HCT116 (cell line): Measurements from ENCODE around the gene BANF1. TPM values are rescaled to one million over a fixed set of nuclear protein-coding genes. Genes with fewer than 3 reads are reported as not detected.
A peak's percentile ranks its signal among the peaks of the same experiment; 100 is the strongest.

Experiments used
- ATAC-seq: fragments of 200-7000 bp; cut with Tn5 transposase; 2 replicates; pipeline ENCODE4 v1.9.1; 2020; ENCODE audit warnings: mild to moderate bottlenecking, moderate library complexity
- BruUV-seq: library from RNA; stranded (reverse); fragments of 400-500 nt; replicated peaks from 2 replicates; lab custom pipeline; 2021; lab: Mats Ljungman, UMichigan
- CTCF ChIA-PET: fragments of 300-600 bp; sonication (Branson Sonifier 250); formaldehyde crosslinking; loops from one replicate; lab custom pipeline; 2021; ENCODE audit warnings: antibody characterized with exemption; lab: Charles Lee
- POLR2A ChIA-PET: fragments of 300-600, 350-600 bp; sonication (Branson Sonifier 250); formaldehyde crosslinking; loops from one replicate; lab custom pipeline; 2021; ENCODE audit warnings: antibody characterized with exemption; lab: Charles Lee
- RAD21 ChIA-PET, 2 experiments: fragments of 300-600 bp; sonication (Branson Sonifier 250); formaldehyde crosslinking; loops; one replicate each; lab custom pipeline; 2023; ENCODE audit warnings: low total read pairs in 2 of 2; ENCODE audit not compliant: uncharacterized antibody in 2 of 2, unreplicated experiment in 2 of 2, low non-redundant PET in 1 of 2; lab: Charles Lee
- DNase-seq: peaks from one replicate; pipeline ENCODE4 v3.0.0-alpha.2; 2010; ENCODE audit warnings: low read depth, low spot score
- H2AFZ ChIP-seq: fragments of 200-600 bp; shearing (Covaris generic), sonication (generic); 2 replicates; pipeline ENCODE4 v1.6.1; 2017; ENCODE audit warnings: low read depth, mixed run types, mixed read lengths, antibody characterized with exemption, low read length; ENCODE audit not compliant: poor library complexity, severe bottlenecking
- H3K27ac ChIP-seq: 2 replicates; pipeline ENCODE4 v1.5.1; 2012; ENCODE audit warnings: low read depth, low read length
- H3K27me3 ChIP-seq: fragments of 200-600 bp; sonication (generic); 2 replicates; pipeline ENCODE4 v1.6.1; 2016; ENCODE audit warnings: mixed run types, low read length, mixed read lengths; ENCODE audit not compliant: insufficient read depth
- H3K36me3 ChIP-seq, 2 experiments: fragments of 200-500 bp in 1 of 2; fragments of 200-600 bp in 1 of 2; sonication (Bioruptor generic) in 1 of 2; sonication (generic) in 1 of 2; 2 replicates each; pipeline versions ENCODE4 v1.5.1 to v1.6.1; 2014 to 2016; ENCODE audit warnings: low read length in 2 of 2, inconsistent platforms in 1 of 2, mixed read lengths in 1 of 2, mixed run types in 1 of 2; ENCODE audit not compliant: insufficient read depth in 2 of 2, control insufficient read depth in 1 of 2
- H3K4me1 ChIP-seq, 2 experiments: fragments of 200-600 bp in 1 of 2; sonication (generic) in 1 of 2; 2 replicates each; pipeline versions ENCODE4 v1.5.1 to v1.6.1; 2012 to 2017; ENCODE audit warnings: low read length in 2 of 2, inconsistent platforms in 1 of 2, mild to moderate bottlenecking in 1 of 2, mixed read lengths in 1 of 2, mixed run types in 1 of 2, moderate library complexity in 1 of 2; ENCODE audit not compliant: insufficient read depth in 2 of 2, control insufficient read depth in 1 of 2
- H3K4me2 ChIP-seq: fragments of 200-600 bp; sonication (generic); 2 replicates; pipeline ENCODE4 v1.6.1; 2017; ENCODE audit warnings: mixed run types, low read length, mixed read lengths
- H3K4me3 ChIP-seq, 2 experiments: fragments of 200-600 bp in 1 of 2; sonication (generic) in 1 of 2; replicated peaks in 1 of 2; 2 replicates each; pipeline ENCODE4 v1.5.1; 2011 to 2016; ENCODE audit warnings: low read length in 2 of 2, control low read depth in 1 of 2, low read depth in 1 of 2, mild to moderate bottlenecking in 1 of 2, mixed read lengths in 1 of 2, mixed run types in 1 of 2
- H3K79me2 ChIP-seq: fragments of 200-600 bp; sonication (generic); 2 replicates; pipeline ENCODE4 v1.6.1; 2017; ENCODE audit warnings: mild to moderate bottlenecking, mixed run types, low read length, moderate library complexity, mixed read lengths; ENCODE audit not compliant: insufficient read depth
- H3K9ac ChIP-seq: fragments of 200-600 bp; sonication (generic); 2 replicates; pipeline ENCODE4 v1.6.1; 2016; ENCODE audit warnings: low read length, mixed read lengths
- H3K9me2 ChIP-seq: fragments of 200-600 bp; sonication (generic), shearing (Covaris generic); 2 replicates; pipeline ENCODE4 v1.6.1; 2017; ENCODE audit warnings: mixed run types, mild to moderate bottlenecking, moderate library complexity; ENCODE audit not compliant: insufficient read depth
- H3K9me3 ChIP-seq, 2 experiments: fragments of 200-500 bp in 1 of 2; fragments of 200-600 bp in 1 of 2; sonication (Bioruptor generic) in 1 of 2; sonication (generic) in 1 of 2; 2 replicates each; pipeline ENCODE4 v1.6.1; 2014 to 2017; ENCODE audit warnings: low read length in 2 of 2, mixed read lengths in 2 of 2, inconsistent platforms in 1 of 2, low read depth in 1 of 2, mild to moderate bottlenecking in 1 of 2, mixed run types in 1 of 2, moderate library complexity in 1 of 2; ENCODE audit not compliant: control insufficient read depth in 1 of 2, insufficient read depth in 1 of 2
- H4K20me1 ChIP-seq: fragments of 200-600 bp; sonication (generic), shearing (Covaris generic); 2 replicates; pipeline ENCODE4 v1.6.1; 2017; ENCODE audit warnings: mixed run types, mild to moderate bottlenecking, moderate library complexity; ENCODE audit not compliant: insufficient read depth
- CBX3 ChIP-seq: IDR thresholded peaks from 2 replicates; pipeline ENCODE4 v1.6.1; 2012; ENCODE audit warnings: low read depth
- CEBPB ChIP-seq: IDR thresholded peaks from 2 replicates; pipeline ENCODE4 v1.6.1; 2012; ENCODE audit warnings: low read depth
- EZH2phosphoT487 ChIP-seq: fragments of 200-600 bp; IDR thresholded peaks from 2 replicates; pipeline ENCODE4 v1.6.1; 2018; ENCODE audit warnings: antibody characterized with exemption, borderline replicate concordance
- POLR2A ChIP-seq: IDR thresholded peaks from 2 replicates; pipeline ENCODE4 v1.7.0; 2011; ENCODE audit warnings: borderline replicate concordance; ENCODE audit not compliant: insufficient read depth, insufficient read length; ENCODE audit errors: extremely low read depth
- POLR2AphosphoS5 ChIP-seq: IDR thresholded peaks from 2 replicates; pipeline ENCODE4 v1.6.1; 2011; ENCODE audit warnings: mild to moderate bottlenecking, low read depth, low read length, moderate library complexity
- TCF7L2 ChIP-seq: IDR thresholded peaks from 2 replicates; pipeline ENCODE4 v1.7.0; 2011; ENCODE audit warnings: borderline replicate concordance, inconsistent platforms; ENCODE audit not compliant: insufficient read depth, insufficient read length; ENCODE audit errors: extremely low read depth
- YY1 ChIP-seq: IDR thresholded peaks from 2 replicates; pipeline ENCODE4 v1.6.1; 2011; ENCODE audit warnings: low read length, low read depth, moderate library complexity, mild to moderate bottlenecking; ENCODE audit not compliant: insufficient replicate concordance; ENCODE audit errors: extremely low read depth
- ZBTB33 ChIP-seq: IDR thresholded peaks from 2 replicates; pipeline ENCODE4 v1.6.1; 2011; ENCODE audit warnings: mild to moderate bottlenecking, low read length, moderate library complexity; ENCODE audit not compliant: insufficient replicate concordance; ENCODE audit errors: extremely low read depth
- ZFX ChIP-seq: fragments of 450-650 bp; IDR thresholded peaks from 2 replicates; pipeline ENCODE4 v1.6.1; 2017
- ZNF274 ChIP-seq: fragments of 200-500 bp; sonication (Bioruptor generic); IDR thresholded peaks from 2 replicates; pipeline ENCODE4 v1.6.1; 2014; ENCODE audit warnings: mild to moderate bottlenecking, low read depth, low read length, inconsistent platforms
- intact Hi-C: fragments of 100-400 bp; cut with micrococcal nuclease; formaldehyde crosslinking; loops from 2 replicates; pipeline ENCODE4 v1.10.0; 2022
- total RNA-seq: library from RNA; stranded (reverse); gene quantifications from one replicate; pipeline ENCODE4 v1.2.1, GENCODE V29; 2021; ENCODE audit not compliant: unreplicated experiment
- TF ChIP-seq, protein P1 (sequence below): IDR thresholded peaks from 2 replicates; pipeline ENCODE4 v1.6.1; 2012

Gene BANF1
- total RNA-seq, 1 experiment from 2014 or later: 356 TPM

GRCh38 chr11:66012946-66013761 is 10.9 kb downstream of the BANF1 start:
- intact Hi-C loops: no loop called here
- Histone ChIP-seq H3K4me3 (peak overlapping the region; percentile 44 to 50), H3K9me3 (no peaks in the 10 kb centered on the region), H3K4me1 (peaks cover 68 to 95% of the 10 kb centered on the region in 2 experiments), H3K79me2 (peaks cover 11% of the 10 kb centered on the region; the same call in 1 of the 2 replicates), H3K27me3 (no peaks in the 10 kb centered on the region), H3K9ac (peak overlapping the region; percentile 57), H3K4me2 (peak overlapping the region; percentile 72), H3K9me2 (no peaks in the 10 kb centered on the region), H4K20me1 (no peaks in the 10 kb centered on the region), H2AFZ (no peak overlapping the region), H3K36me3 (no peaks in the 10 kb centered on the region), H3K27ac (peak overlapping the region; percentile 45)
- no peak for DNase-seq
- TF ChIP-seq POLR2AphosphoS5: peak; percentile 16; the same call in 1 of the 2 replicates
- no peak for TF ChIP-seq TCF7L2
- no peak for TF ChIP-seq CEBPB
- no peak for TF ChIP-seq ZFX
- TF ChIP-seq CBX3: no peak
- TF ChIP-seq, protein P1, sequence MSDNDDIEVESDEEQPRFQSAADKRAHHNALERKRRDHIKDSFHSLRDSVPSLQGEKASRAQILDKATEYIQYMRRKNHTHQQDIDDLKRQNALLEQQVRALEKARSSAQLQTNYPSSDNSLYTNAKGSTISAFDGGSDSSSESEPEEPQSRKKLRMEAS: no peak
- TF ChIP-seq ZBTB33: peak; percentile 15
- no peak for TF ChIP-seq POLR2A
- TF ChIP-seq YY1: no peak
- TF ChIP-seq ZNF274: no peak
- no peak for TF ChIP-seq EZH2phosphoT487
- no TSS peak for BruUV-seq
- CTCF ChIA-PET: interaction anchor here (3.2 kb wide), 1 partner anchor 9 kb away, joined by 22 read pairs; no protein-coding TSS in a partner anchor
- ATAC-seq: no peak
- RAD21 ChIA-PET: no interaction called here
- POLR2A ChIA-PET: interaction anchor here (0.9 to 2.6 kb wide), 2 partner anchors 10 to 11 kb away, joined by 3 to 17 read pairs; partner anchors contain the start of genes BANF1 and EIF1AD
